Suprapubic skin (tissue), 3 donors: ENCODE data around the gene RBM47.

Experiments
- POLR2AphosphoS5 ChIP-seq, 3 donors: sonication (generic); formaldehyde crosslinking; IDR thresholded peaks; one replicate each; pipeline ENCODE4 v1.6.1; 2017; ENCODE audit warnings: antibody characterized with exemption in 3 of 3
- TF ChIP-seq, protein P1 (sequence below), 2 donors: fragments of 200-600 bp in 1 of 2; fragments of 450-650 bp in 1 of 2; sonication (generic) in 1 of 2; IDR thresholded peaks; one replicate each; pipeline ENCODE4 v1.5.1; 2016 to 2019; ENCODE audit warnings: antibody characterized with exemption in 2 of 2, mild to moderate bottlenecking in 1 of 2, moderate library complexity in 1 of 2

DNA sequence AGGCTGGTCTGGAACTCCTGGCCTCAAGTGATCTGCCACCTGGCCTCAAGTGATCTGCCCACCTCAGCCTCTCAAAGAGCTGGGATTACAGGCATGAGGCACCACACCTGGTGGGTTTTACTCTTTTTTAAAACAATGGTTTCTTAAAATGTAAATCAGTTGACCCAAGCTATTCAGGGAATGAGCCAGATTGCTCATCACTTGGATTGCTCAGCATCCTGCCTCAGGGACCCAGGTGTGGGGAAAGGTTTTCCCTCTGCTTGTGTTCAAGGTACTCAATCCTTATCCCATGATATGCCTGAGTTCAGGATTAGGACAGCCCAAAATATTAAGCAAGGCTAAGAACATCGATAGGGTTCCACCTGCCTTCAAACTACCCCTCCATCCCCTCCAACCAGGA is 227.1 kb downstream of the RBM47 start:
- TF ChIP-seq, protein P1, sequence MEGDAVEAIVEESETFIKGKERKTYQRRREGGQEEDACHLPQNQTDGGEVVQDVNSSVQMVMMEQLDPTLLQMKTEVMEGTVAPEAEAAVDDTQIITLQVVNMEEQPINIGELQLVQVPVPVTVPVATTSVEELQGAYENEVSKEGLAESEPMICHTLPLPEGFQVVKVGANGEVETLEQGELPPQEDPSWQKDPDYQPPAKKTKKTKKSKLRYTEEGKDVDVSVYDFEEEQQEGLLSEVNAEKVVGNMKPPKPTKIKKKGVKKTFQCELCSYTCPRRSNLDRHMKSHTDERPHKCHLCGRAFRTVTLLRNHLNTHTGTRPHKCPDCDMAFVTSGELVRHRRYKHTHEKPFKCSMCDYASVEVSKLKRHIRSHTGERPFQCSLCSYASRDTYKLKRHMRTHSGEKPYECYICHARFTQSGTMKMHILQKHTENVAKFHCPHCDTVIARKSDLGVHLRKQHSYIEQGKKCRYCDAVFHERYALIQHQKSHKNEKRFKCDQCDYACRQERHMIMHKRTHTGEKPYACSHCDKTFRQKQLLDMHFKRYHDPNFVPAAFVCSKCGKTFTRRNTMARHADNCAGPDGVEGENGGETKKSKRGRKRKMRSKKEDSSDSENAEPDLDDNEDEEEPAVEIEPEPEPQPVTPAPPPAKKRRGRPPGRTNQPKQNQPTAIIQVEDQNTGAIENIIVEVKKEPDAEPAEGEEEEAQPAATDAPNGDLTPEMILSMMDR (IDR thresholded peaks at IDR 0.05), result no peak
- no peak for TF ChIP-seq POLR2AphosphoS5 (IDR thresholded peaks at IDR 0.05)
